Endothelial cell (in vitro differentiated cells): Measurements from ENCODE around the gene AKAP8L. TPM values are rescaled to one million over a fixed set of nuclear protein-coding genes. Genes with fewer than 3 reads are reported as not detected.

Source experiments
- DNase-seq: peaks from one replicate; pipeline ENCODE4 v3.0.0; 2021; ENCODE audit warnings: low spot score
- H3K27ac Mint-ChIP-seq: one replicate; pipeline ENCODE4 v1.8.0; 2021; ENCODE audit warnings: mixed read lengths, inconsistent platforms; ENCODE audit not compliant: unreplicated experiment
- H3K27me3 Mint-ChIP-seq: one replicate; pipeline ENCODE4 v1.8.0; 2021; ENCODE audit warnings: mild to moderate bottlenecking, moderate library complexity, mixed read lengths, inconsistent platforms; ENCODE audit not compliant: unreplicated experiment
- H3K36me3 Mint-ChIP-seq: one replicate; pipeline ENCODE4 v1.8.0; 2021; ENCODE audit warnings: mild to moderate bottlenecking, low read depth, mixed read lengths, inconsistent platforms; ENCODE audit not compliant: unreplicated experiment
- H3K4me1 Mint-ChIP-seq: one replicate; pipeline ENCODE4 v1.8.0; 2021; ENCODE audit warnings: mild to moderate bottlenecking, mixed read lengths, inconsistent platforms; ENCODE audit not compliant: unreplicated experiment
- H3K4me3 Mint-ChIP-seq: one replicate; pipeline ENCODE4 v1.8.0; 2021; ENCODE audit warnings: mild to moderate bottlenecking, mixed read lengths, inconsistent platforms; ENCODE audit not compliant: unreplicated experiment
- H3K9me3 Mint-ChIP-seq: one replicate; pipeline ENCODE4 v1.8.0; 2021; ENCODE audit warnings: mixed read lengths, inconsistent platforms; ENCODE audit not compliant: unreplicated experiment
- total RNA-seq: library from RNA; stranded (reverse); fragmentation: NEBNext Ultra II Directional; extraction: Animal tissue kit (Norgen Biotek cat#: 25700); gene quantifications from one replicate; pipeline ENCODE4 v1.2.1, GENCODE V29; 2021; ENCODE audit not compliant: unreplicated experiment
- TF ChIP-seq, protein P1 (sequence below): fragments of 200-600 bp; sonication (generic); IDR thresholded peaks from one replicate; pipeline ENCODE4 v1.5.0; 2021; ENCODE audit warnings: antibody characterized with exemption; ENCODE audit not compliant: unreplicated experiment

Gene AKAP8L
- total RNA-seq, 1 donor from 2014 or later = 160 TPM

DNA sequence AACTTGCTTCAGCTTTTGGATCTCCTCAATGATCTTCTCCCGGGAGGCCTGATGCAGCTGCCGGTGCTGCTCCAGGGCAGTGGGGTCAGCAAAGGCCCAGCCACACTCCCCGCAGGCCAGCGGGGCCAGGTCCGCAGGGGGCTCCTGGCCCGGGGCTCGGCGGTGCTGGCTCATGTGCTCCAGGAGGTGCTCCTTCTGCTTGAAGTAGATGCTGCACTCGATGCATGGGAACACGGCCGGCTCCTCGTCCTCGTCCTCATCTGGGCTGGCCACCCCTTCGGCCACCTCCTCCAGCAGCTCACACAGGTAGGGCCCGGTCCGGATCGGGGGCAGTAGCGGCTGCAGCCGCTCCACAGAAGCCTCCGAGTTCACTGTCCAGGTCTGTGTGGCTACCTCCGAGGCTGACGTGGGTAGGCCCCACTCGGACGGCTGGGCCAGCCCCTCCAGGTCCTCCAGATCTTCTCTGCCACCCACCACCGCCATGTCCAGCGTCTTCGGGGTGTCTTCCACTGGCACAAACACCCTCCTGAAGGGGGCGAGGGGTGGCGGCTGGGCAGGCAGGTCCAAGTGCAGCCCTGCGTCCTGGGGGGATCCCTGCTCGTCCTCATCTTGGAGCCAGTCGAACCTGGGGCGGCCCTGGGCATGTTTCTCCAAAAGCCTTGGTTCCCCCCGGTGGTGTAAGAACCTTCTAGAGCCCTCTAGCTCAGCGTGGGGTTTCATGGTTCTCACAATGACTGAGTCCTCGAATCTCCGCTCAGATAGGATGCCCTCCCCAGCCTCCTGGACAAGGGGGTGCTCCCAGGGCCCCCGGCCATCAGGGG, 21.2 kb upstream of the AKAP8L start:
- no peak for DNase-seq
- Mint-ChIP-seq H3K9me3 (no peaks in the 10 kb centered on the region), H3K4me1 (no peaks in the 10 kb centered on the region), H3K4me3 (no peak overlapping the region), H3K27me3 (peaks cover 3% of the 10 kb centered on the region), H3K27ac (no peak overlapping the region), H3K36me3 (no peaks in the 10 kb centered on the region)
- TF ChIP-seq, protein P1, sequence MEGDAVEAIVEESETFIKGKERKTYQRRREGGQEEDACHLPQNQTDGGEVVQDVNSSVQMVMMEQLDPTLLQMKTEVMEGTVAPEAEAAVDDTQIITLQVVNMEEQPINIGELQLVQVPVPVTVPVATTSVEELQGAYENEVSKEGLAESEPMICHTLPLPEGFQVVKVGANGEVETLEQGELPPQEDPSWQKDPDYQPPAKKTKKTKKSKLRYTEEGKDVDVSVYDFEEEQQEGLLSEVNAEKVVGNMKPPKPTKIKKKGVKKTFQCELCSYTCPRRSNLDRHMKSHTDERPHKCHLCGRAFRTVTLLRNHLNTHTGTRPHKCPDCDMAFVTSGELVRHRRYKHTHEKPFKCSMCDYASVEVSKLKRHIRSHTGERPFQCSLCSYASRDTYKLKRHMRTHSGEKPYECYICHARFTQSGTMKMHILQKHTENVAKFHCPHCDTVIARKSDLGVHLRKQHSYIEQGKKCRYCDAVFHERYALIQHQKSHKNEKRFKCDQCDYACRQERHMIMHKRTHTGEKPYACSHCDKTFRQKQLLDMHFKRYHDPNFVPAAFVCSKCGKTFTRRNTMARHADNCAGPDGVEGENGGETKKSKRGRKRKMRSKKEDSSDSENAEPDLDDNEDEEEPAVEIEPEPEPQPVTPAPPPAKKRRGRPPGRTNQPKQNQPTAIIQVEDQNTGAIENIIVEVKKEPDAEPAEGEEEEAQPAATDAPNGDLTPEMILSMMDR = no peak

DNA sequence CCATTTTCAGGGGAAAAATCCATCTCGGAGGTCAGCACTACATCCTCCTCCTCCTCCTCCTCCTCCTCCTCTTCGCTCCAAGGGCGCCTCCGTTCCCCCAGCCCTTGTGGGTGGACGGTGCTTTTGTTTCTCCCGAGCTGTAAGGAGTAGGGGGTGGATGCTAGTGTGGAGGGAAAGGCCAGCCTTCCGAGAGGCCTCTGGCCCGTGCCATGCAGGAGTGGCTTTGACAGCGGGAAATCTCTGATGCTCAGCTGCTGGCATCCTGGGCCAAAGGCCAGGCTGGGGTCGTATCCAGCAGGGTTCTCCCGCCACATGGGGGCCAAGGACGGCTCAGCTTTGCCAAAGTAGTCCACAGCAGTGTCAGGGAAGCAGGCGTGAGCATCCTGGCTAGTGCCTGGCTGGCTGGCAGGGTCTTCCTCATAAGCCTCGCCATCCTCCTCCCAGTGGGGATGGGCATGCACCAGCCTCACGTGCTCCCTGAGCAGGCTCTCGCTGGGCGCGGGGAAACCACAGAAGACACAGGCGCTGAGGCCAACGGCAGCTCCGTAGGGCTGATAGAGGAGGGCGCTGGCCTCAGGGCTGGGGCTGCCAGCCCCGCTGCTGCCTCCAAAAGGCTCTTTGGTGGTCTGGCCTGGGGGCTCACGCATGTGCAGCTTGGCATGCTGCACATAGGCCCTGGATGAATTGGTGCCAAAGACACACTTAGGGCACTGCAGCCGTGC, 20.5 kb upstream of the AKAP8L start:
- TF ChIP-seq, protein P1 = no peak
- Mint-ChIP-seq H3K4me3 (no peak overlapping the region), H3K36me3 (no peaks in the 10 kb centered on the region), H3K27me3 (peaks cover 3% of the 10 kb centered on the region), H3K4me1 (no peaks in the 10 kb centered on the region), H3K27ac (no peak overlapping the region), H3K9me3 (no peaks in the 10 kb centered on the region)
- no peak for DNase-seq

DNA sequence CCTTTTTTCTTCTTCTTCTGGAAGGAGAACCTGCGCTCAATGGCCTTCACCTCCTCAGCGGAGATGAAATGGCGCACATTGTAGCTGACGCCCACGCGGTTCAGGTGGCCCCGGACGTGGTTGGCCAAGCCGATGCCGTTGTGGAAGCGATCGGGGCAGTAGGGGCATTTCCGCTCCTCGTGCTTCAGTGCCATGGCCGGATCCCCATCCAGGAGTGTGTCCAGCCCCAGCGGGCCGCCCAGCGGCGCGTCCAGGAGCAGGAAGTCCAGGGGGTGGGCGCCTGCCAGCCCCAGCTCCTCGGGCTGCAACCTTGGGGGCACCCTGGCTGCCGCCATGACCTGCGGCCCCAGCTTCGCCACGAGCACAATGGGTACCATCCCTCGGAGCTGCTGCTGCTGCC, 19.8 kb upstream of the AKAP8L start:
- H3K36me3 Mint-ChIP-seq = no peaks in the 10 kb centered on the region
- H3K4me3 Mint-ChIP-seq = no peak overlapping the region
- H3K27me3 Mint-ChIP-seq = peaks cover 3% of the 10 kb centered on the region
- peaks cover under 1% of the 10 kb centered on the region for H3K4me1 Mint-ChIP-seq
- H3K27ac Mint-ChIP-seq = no peak overlapping the region
- H3K9me3 Mint-ChIP-seq = no peaks in the 10 kb centered on the region
- TF ChIP-seq, protein P1 = no peak
- no peak for DNase-seq

DNA sequence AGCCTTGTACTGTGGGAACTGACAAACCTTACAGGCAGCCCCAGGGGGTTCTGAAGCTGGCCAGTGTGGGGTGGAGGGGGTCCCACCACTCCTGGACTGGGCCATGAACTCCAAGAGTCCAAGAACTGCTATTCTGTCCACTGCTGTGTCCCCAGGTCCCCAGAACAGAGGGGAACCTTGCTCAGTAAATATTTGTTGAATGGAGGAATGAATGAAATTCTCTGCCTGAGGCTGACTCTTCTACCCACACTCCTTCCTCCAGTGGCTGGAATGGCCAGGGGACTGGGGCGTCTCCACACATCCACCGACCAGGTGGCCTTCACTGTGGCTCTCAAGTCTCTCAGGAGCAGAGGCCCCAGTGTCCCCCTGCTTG, 19.3 kb upstream of the AKAP8L start:
- DNase-seq = no peak
- Mint-ChIP-seq H3K27ac (no peak overlapping the region), H3K9me3 (no peaks in the 10 kb centered on the region), H3K4me1 (peaks cover 5% of the 10 kb centered on the region), H3K27me3 (peaks cover 6% of the 10 kb centered on the region), H3K4me3 (no peak overlapping the region), H3K36me3 (no peaks in the 10 kb centered on the region)
- TF ChIP-seq, protein P1 = no peak
